A549 treated with dexamethasone at 1 μM for 4 hours (cell line): Measurements from ENCODE around the gene NTN1. TPM values are rescaled to one million over a fixed set of nuclear protein-coding genes. Genes with fewer than 3 reads are reported as not detected.

Source experiments
- total RNA-seq: library from RNA; stranded (reverse); fragments of 200-300 nt; extraction: Qiagen RNA extraction; gene quantifications from 5 replicates; pipeline ENCODE4 v1.2.3, GENCODE V29; 2022

Gene NTN1
- 0.52 to 0.64 TPM (median 0.62 TPM) in 5 replicates for total RNA-seq

GRCh38 chr17:9021158-9021991 lies at the start of gene NTN1:
TSS of gene NTN1 (plus strand) at chr17:9021510. CDS start at chr17:9022374, 864 bp downstream.

Other genes starting within 250 kb of the NTN1 start
- gene MFSD6L, start 222.1 kb upstream of the NTN1 start, total RNA-seq, result not detected in 5 replicates
- 0.06 TPM in 1 of 5 replicates, not detected in the others for gene PIK3R6, start 153.8 kb upstream of the NTN1 start, total RNA-seq
- 0.09 to 0.18 TPM (median 0.13 TPM) in 5 replicates for gene PIK3R5, start 55.8 kb upstream of the NTN1 start, total RNA-seq